ENCODE results near the gene DAPK1.

DNA sequence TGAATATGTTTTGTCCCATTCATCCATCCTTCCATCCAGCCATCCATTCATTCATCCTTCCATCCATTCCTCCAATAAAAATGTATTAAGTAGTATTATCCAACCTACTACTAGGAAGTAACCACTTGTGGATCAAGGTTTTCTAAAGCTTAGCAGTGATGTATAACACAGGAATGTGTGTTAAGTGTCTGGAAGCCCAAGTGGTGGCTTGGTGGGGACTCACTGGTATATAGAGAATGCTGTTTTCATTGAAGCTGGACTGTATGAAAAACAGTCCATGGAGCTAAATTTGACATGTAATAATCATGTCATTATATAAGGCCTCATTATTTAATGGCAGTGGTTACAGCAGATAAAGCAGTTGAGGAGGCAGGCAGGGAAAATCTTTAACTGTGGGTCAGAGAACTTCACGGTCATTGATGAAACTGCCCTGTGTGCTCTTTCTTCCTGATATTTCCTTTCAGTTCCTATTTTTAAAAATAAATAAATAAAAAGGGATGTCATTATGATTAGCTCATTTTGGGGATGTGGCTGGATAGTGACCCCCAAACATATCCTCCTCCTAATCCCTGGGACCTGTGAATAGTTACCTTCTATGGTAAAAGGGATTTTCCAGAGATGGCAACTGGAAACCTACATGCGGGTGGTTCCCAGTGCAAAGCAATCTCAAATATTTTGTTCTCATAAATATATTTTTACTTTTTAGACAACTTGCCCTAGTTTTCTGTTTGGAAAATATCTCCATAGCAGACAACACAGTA is 82.3 kb downstream of the DAPK1 start:
- TF ChIP-seq CTCF (IDR thresholded peaks at IDR 0.05; ENCODE audit: poor library complexity) (no peak), EZH2 (IDR thresholded peaks at IDR 0.05; ENCODE audit: borderline replicate concordance) (no peak), EZH2phosphoT487 (IDR thresholded peaks at IDR 0.05; ENCODE audit: low read depth, severe bottlenecking, unreplicated experiment) (no peak)
